HG03460 (cell line): ENCODE measurements around the gene TCF4.

Source experiments
- ATAC-seq: cut with Tn5 transposase; IDR thresholded peaks from one replicate; pipeline ENCODE4 v1.9.1; 2021; ENCODE audit not compliant: unreplicated experiment

TCF4 gene

GRCh38 chr18:55547705-55548056 is 40.3 kb downstream of the TCF4 start:
- ATAC-seq: no peak

GRCh38 chr18:55546851-55547704 is 40.9 kb downstream of the TCF4 start:
- ATAC-seq: no peak

- ATAC-seq: no peak
Observed at GRCh38 chr18:55544014-55544413, 44.0 kb downstream of the TCF4 start.

- ATAC-seq: no peak
Observed at GRCh38 chr18:55543130-55543704, 44.8 kb downstream of the TCF4 start.

DNA sequence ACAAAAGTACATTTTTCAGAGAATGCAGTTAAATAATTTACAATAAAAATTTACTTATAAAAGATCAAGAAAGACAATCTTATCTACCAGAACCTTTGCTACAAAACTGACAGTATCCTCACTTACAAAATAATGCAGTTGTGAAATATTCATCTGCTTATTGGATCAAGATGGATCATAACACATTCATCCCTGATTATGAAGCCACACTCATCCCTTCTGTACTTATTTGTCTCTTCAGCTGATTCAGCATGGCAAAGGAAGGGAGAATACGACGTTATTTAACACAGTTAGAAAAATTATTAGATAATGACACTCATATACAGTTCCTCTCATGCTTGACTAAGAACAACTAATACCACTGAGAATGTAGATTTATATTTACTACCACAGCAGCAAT is 46.4 kb downstream of the TCF4 start:
- no peak for ATAC-seq

GRCh38 chr18:55539240-55539639 is 48.8 kb downstream of the TCF4 start:
- no peak for ATAC-seq

GRCh38 chr18:55534996-55535395 is 53.0 kb downstream of the TCF4 start:
- no peak for ATAC-seq

DNA sequence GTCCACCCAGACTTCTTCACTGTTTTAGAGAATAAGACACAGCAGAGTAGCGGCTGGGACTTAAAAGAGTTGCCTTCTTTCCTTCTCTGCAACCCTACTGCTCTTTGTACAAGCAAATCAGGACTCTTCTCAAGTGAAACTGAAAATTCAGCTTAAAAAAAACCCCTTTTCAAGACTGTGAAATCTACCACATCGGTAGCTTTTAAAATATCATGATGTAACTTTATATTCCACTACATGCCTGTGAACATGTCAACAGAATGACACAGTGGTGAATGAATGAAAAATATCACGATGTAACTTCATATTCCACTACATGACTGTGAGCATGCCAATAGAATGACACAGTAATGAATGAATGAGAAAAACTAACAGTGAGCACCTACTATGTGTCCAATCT is 53.4 kb downstream of the TCF4 start:
- no peak for ATAC-seq

- ATAC-seq: no peak
Observed at GRCh38 chr18:55530166-55530565, 57.8 kb downstream of the TCF4 start.

GRCh38 chr18:55529581-55529980 is 58.4 kb downstream of the TCF4 start:
- no peak for ATAC-seq

DNA sequence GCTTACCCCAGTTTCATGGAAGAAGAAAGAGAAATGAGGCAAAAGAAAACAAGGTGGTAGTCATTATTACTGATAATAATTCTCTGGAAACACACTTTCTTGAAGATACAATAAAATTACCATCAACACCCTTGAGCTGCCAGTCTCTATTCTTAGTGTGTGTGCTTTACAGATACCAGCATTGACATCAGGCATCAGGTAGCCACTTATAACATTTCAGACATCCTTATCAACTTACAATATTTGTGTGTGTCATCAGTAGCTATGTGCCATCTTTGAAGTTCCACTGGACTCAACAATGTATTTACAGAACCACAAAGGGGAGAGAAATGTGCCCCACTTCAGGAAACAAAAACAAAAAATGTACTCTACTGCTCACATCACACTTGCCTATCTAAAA is 62.1 kb downstream of the TCF4 start:
- ATAC-seq: no peak

DNA sequence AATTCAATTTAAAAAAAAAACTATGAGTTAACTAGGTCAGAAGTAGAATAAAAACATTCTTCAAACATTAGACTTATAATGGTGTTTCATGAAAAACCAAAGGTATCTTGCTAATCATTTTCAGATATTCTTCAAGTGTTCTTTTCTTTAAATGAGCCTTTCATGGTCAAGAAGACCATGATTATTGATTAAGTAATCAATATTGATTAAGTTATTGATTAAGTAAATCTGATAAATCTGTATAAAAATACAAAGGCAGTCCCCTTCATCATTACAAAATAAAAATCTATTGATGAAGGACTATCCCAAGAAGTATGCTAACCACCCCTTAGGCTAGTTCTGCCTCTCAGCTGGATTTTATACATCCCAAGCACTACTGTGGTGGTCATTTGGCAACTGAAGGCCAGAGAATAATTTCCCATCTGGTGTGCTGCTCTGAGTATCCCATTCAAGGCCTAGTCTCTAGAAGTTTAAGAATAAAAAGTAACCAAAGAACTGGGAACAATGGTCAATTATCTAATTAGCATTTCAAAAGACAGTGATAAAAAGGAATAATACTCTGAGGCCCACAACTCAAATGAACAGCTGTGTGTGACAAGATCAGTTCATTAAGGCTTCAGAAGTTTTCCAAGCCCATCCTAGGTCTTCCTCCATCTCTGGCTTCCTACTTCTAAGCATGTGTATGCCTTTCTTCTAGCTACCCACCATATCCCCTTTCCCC is 63.5 kb downstream of the TCF4 start:
- ATAC-seq: no peak

DNA sequence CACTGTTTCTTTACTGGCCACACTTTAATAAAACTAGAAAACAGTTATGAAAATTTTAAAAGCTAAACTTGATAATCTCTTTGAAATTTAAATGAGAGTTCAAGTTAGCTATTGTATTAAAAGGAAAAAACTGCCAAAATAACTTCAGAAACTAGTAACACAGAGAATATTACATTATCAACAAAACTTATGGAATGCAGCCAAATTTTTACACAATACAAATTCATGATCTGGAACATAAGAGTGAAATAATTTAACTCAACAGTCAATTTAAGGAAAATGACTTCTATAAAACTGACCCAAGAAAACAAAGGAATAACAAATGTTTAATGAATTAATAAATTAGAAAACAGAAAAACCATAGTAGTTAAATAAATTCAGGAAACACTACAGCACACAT is 65.0 kb downstream of the TCF4 start:
- ATAC-seq: no peak

DNA sequence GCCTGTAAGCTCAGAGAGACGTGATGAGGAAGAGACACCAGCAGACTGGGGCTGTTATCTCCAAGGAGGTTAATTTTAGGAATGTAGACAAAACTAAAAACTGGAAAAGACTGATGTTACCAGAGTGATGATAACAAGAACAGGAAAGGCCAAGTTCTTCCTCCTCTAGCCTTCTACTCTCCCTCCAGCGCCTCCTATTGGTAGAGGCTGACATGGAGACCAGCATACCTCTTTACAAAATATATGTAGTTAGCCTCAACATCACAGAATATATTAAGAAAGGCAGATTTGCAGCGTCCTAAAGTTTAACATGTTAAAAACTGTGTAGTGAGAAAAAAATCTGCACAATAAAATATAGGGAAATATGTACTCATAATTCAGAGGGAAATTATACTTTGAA is 66.0 kb downstream of the TCF4 start:
- no peak for ATAC-seq

GRCh38 chr18:55517055-55517454 is 70.9 kb downstream of the TCF4 start:
- no peak for ATAC-seq

- ATAC-seq: no peak
Observed at GRCh38 chr18:55515941-55516710, 71.9 kb downstream of the TCF4 start.

GRCh38 chr18:55515214-55515613 is 72.8 kb downstream of the TCF4 start:
- ATAC-seq: no peak

DNA sequence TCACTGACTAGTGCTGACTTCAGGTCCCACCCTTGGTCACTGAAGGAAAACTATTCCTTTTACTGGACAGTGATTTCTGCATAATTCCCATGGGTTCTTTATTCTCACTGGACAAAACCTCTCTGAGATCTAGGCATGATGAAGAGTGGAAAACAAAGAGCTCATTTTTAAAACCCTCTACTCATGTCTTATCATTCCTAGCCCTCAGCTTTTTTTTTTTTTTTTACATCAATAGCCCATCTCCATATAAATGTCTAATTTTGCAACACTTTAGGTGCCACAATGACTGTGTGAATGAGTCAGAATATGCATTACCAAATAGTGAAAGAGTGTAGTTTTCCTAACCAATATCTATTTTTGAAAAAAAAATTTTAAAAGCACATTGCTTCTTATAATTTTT is 74.8 kb downstream of the TCF4 start:
- no peak for ATAC-seq

GRCh38 chr18:55511277-55511676 is 76.7 kb downstream of the TCF4 start:
- ATAC-seq: no peak

GRCh38 chr18:55510809-55511208 is 77.2 kb downstream of the TCF4 start:
- no peak for ATAC-seq

GRCh38 chr18:55509631-55510324 is 78.2 kb downstream of the TCF4 start:
- ATAC-seq: peak; percentile 92
